IPS-20b (cell line): ENCODE measurements around the gene SNU13.
"Not testable (repeated sequence)": the region's sequence is repeated elsewhere in the genome, so short reads cannot be mapped to it uniquely, and the experiment has no call there.

Source experiments
- H3K27ac ChIP-seq: one replicate; pipeline ENCODE4 v1.5.1; 2013; ENCODE audit warnings: low read length
- H3K27me3 ChIP-seq: 2 replicates; pipeline ENCODE4 v1.6.1; 2013; ENCODE audit warnings: mild to moderate bottlenecking, low read length, inconsistent platforms; ENCODE audit not compliant: insufficient read depth
- H3K36me3 ChIP-seq: 2 replicates; pipeline ENCODE4 v1.6.1; 2013; ENCODE audit warnings: low read depth, mild to moderate bottlenecking, inconsistent platforms, low read length, moderate library complexity; ENCODE audit not compliant: insufficient read depth
- H3K4me1 ChIP-seq: 2 replicates; pipeline ENCODE4 v1.6.1; 2013; ENCODE audit warnings: mild to moderate bottlenecking, control low read depth, inconsistent platforms, low read length, moderate library complexity; ENCODE audit not compliant: insufficient read depth
- H3K4me3 ChIP-seq: 2 replicates; pipeline ENCODE4 v1.5.1; 2013; ENCODE audit warnings: mild to moderate bottlenecking, low read length, inconsistent platforms
- H3K9ac ChIP-seq: 2 replicates; pipeline ENCODE4 v1.6.1; 2013; ENCODE audit warnings: low read depth, mild to moderate bottlenecking, inconsistent platforms, low read length, moderate library complexity
- H3K9me3 ChIP-seq: 2 replicates; pipeline ENCODE4 v1.6.1; 2013; ENCODE audit warnings: mild to moderate bottlenecking, low read depth, low read length, inconsistent platforms; ENCODE audit not compliant: insufficient read depth

SNU13 gene

GRCh38 chr22:41697126-41697775 lies 8.6 kb upstream of the SNU13 start:
- no peaks in the 10 kb centered on the region for H3K9me3 ChIP-seq
- peaks cover 8% of the 10 kb centered on the region; the same call in 1 of the 2 replicates for H3K4me1 ChIP-seq
- no peak overlapping the region; the same call in 1 of the 2 replicates for H3K4me3 ChIP-seq
- H3K27ac ChIP-seq: no peak overlapping the region
- peaks cover 8% of the 10 kb centered on the region; the same call in 1 of the 2 replicates for H3K36me3 ChIP-seq
- H3K9ac ChIP-seq: no peak overlapping the region; the same call in 1 of the 2 replicates
- H3K27me3 ChIP-seq: no peaks in the 10 kb centered on the region

GRCh38 chr22:41696703-41697102 lies 8.0 kb upstream of the SNU13 start:
- Histone ChIP-seq H3K9me3 (no peaks in the 10 kb centered on the region), H3K4me3 (no peak overlapping the region), H3K4me1 (peaks cover 8% of the 10 kb centered on the region; the same call in 1 of the 2 replicates), H3K27me3 (no peaks in the 10 kb centered on the region), H3K36me3 (peaks cover 8% of the 10 kb centered on the region; the same call in 1 of the 2 replicates), H3K27ac (no peak overlapping the region), H3K9ac (no peak overlapping the region; the same call in 1 of the 2 replicates)

DNA sequence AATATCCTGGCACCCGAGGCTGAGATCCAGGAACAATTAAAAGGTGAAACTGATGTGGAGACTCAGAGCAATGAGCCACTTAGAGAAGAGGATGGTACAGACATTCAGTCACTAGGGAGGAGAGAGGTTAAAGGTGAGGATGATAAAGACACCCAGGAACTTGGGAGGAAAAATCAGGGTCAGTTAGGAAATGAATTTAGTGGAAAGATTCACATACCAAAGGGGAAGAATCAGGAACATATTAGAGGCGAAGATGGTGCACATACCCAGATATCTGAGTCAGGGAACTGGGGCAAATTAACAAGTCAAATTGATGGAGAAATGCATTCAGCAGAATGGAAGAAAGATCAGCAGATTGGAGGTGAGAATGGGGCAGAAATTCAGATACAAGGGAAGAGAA lies 6.5 kb upstream of the SNU13 start:
- Histone ChIP-seq H3K9me3 (no peaks in the 10 kb centered on the region), H3K27me3 (no peaks in the 10 kb centered on the region), H3K4me3 (no peak overlapping the region), H3K4me1 (peaks cover 8% of the 10 kb centered on the region; the same call in 1 of the 2 replicates), H3K27ac (no peak overlapping the region), H3K9ac (no peak overlapping the region), H3K36me3 (peaks cover 8% of the 10 kb centered on the region; the same call in 1 of the 2 replicates)

DNA sequence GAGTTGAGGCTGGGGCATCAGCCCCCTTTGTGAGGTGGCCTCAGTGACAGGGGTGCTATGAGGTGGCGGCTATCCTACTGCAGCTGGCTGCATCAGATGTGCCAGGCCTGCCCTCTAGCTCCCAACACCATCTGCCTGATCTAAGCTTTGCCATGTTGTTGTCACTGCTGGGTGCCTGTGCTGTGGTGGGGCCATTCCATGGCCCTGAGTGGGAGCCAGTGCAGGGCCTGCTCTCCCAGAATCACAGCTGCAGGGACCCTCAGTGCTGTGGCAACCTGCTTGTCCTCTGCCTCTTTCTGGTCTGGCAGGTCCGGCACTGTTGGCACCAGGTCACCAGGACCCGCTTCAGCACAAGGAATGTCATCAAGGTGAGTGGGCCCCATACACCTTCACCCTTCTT lies 1.8 kb upstream of the SNU13 start:
- no peak overlapping the region for H3K9ac ChIP-seq
- H3K27ac ChIP-seq: no peak overlapping the region
- no peaks in the 10 kb centered on the region for H3K9me3 ChIP-seq
- peaks cover 8% of the 10 kb centered on the region; the same call in 1 of the 2 replicates for H3K36me3 ChIP-seq
- no peaks in the 10 kb centered on the region; the same call in 1 of the 2 replicates for H3K4me1 ChIP-seq
- H3K4me3 ChIP-seq: no peak overlapping the region
- H3K27me3 ChIP-seq: no peaks in the 10 kb centered on the region

- Histone ChIP-seq H3K36me3 (no peaks in the 10 kb centered on the region), H3K4me1 (no peaks in the 10 kb centered on the region; the same call in 1 of the 2 replicates), H3K27me3 (no peaks in the 10 kb centered on the region), H3K4me3 (peak overlapping the region; percentile 98), H3K27ac (peak overlapping the region; percentile 34), H3K9ac (peak overlapping the region; percentile 94), H3K9me3 (no peaks in the 10 kb centered on the region)
Observed at GRCh38 chr22:41687901-41688364, 734 bp downstream of the SNU13 start.

DNA sequence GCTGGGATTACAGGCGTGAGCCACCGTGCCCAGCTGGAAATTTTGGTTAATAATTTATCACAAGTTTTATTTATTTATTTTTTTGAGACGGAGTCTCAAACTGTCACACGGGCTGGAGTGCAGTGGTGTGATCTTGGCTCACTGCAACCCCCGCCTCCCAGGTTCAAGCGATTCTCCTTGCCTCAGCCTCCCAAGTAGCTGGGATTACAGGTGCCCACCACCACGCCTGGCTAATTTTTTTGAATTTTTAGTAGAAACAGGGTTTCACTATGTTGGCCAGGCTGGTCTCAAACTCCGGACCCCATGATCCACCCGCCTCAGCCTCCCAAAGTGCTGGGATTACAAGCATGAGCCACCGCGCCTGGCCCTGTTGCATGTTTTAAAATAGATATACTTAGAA lies 1.8 kb downstream of the SNU13 start:
- Histone ChIP-seq H3K4me3 (peak overlapping the region; percentile 98), H3K9ac (peak overlapping the region; percentile 94; the same call in 1 of the 2 replicates)
- H3K27me3 ChIP-seq, H3K9me3 ChIP-seq, H3K27ac ChIP-seq, H3K36me3 ChIP-seq, H3K4me1 ChIP-seq: not testable (repeated sequence)

DNA sequence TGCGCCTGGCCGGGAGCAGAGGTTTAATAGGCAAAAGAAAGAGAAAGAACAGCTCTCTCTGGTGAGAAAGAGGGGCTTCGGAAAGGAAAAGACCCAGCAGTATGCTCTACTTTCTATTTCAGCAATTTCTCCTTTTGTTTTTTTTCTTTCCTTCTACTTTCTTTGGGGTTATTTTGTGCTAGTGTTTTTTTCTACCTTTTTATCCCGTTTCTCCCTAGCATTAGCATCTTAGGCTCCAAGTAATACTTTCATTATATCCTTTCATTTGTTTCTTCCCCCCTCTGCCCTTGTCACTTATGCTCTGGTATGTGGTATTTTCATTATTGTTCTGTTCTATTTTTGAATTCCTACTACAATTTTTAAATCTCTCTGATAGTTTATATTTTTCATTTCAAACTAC lies 4.5 kb downstream of the SNU13 start:
- H3K9ac ChIP-seq: no peak overlapping the region
- H3K4me3 ChIP-seq: no peak overlapping the region
- H3K36me3 ChIP-seq: peaks cover 16% of the 10 kb centered on the region
- H3K27me3 ChIP-seq: no peaks in the 10 kb centered on the region
- no peaks in the 10 kb centered on the region; the same call in 1 of the 2 replicates for H3K4me1 ChIP-seq
- no peak overlapping the region for H3K27ac ChIP-seq
- no peaks in the 10 kb centered on the region for H3K9me3 ChIP-seq

GRCh38 chr22:41683616-41684015 lies 5.1 kb downstream of the SNU13 start:
- Histone ChIP-seq H3K9ac (no peak overlapping the region), H3K9me3 (no peaks in the 10 kb centered on the region), H3K4me3 (no peak overlapping the region), H3K27ac (no peak overlapping the region), H3K27me3 (no peaks in the 10 kb centered on the region), H3K4me1 (no peaks in the 10 kb centered on the region; the same call in 1 of the 2 replicates), H3K36me3 (peaks cover 21% of the 10 kb centered on the region)

DNA sequence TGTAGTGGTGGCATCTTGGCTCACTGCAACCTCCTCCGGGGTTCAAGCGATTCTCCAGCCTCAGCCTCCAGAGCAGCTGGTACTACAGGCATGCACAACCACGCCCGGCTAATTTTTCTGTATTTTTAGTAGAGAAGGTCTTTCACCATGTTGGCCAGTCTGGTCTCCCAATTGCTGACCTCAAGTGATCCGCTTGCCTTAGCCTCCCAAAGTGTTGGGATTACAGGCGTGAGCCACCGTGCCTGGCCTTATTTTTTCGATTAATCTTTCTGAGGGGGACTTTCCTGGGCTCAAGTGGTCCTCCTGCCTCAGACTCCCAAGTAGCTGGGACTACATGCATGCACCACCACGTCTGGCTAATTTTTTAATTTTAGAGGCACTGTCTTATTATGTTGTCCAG lies 5.6 kb downstream of the SNU13 start:
- H3K36me3 ChIP-seq: peaks cover 27% of the 10 kb centered on the region
- no peaks in the 10 kb centered on the region for H3K27me3 ChIP-seq
- no peak overlapping the region for H3K27ac ChIP-seq
- H3K4me3 ChIP-seq: peak overlapping the region; percentile 76
- no peaks in the 10 kb centered on the region for H3K9me3 ChIP-seq
- H3K9ac ChIP-seq: peak overlapping the region; percentile 82; the same call in 1 of the 2 replicates
- H3K4me1 ChIP-seq: no peaks in the 10 kb centered on the region; the same call in 1 of the 2 replicates

DNA sequence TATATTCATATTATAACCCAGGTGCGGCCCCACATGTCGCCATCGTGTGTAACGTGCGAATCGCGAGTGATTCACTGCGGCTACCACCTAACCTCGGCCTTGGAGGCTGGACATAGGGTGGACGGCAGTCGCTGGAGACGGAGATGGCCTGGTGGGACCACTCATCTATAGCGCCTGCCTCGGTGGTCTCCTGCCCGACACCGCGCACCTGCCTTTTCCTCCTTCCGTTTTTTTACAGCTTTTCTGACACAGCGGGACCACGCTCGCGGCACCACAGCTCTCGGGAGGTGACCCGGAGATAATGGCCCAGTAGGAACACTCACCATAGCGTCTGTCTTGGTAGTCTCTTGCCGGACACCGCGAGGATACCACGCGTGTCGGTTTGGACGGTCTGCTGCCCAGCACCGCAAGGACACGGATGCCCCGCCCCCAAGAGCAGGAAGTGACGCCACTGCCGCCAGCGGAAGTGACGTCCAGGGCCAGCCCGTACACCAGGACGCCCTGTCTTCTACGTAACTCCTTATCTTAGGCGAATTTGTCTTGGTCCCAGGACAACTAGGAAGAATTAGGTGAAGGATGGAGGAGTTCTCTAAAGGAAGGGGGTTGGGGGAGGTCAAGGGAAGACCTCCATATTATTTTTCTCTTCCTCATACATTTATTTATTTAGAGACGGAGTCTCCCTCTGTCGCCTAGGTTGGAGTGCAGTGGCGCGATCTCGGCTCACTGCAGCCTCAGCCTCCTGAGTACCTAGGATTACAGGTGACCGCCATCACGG lies 6.4 kb downstream of the SNU13 start:
- no peaks in the 10 kb centered on the region for H3K27me3 ChIP-seq
- H3K9ac ChIP-seq: peak overlapping the region; percentile 82; the same call in 1 of the 2 replicates
- H3K4me1 ChIP-seq: no peaks in the 10 kb centered on the region; the same call in 1 of the 2 replicates
- no peaks in the 10 kb centered on the region for H3K9me3 ChIP-seq
- peak overlapping the region; percentile 76 for H3K4me3 ChIP-seq
- H3K27ac ChIP-seq: peak overlapping the region; percentile 29
- H3K36me3 ChIP-seq: peaks cover 34% of the 10 kb centered on the region

- H3K27ac ChIP-seq: no peak overlapping the region
- peak overlapping the region; percentile 82; the same call in 1 of the 2 replicates for H3K9ac ChIP-seq
- no peaks in the 10 kb centered on the region for H3K27me3 ChIP-seq
- no peaks in the 10 kb centered on the region for H3K9me3 ChIP-seq
- no peaks in the 10 kb centered on the region for H3K4me1 ChIP-seq
- H3K4me3 ChIP-seq: peak overlapping the region; percentile 76
- peaks cover 36% of the 10 kb centered on the region for H3K36me3 ChIP-seq
Observed at GRCh38 chr22:41681616-41682015, 7.1 kb downstream of the SNU13 start.
